Measurements from ENCODE around the gene TOMT.
A peak's percentile ranks its signal among the peaks of the same experiment; 100 is the strongest.

The TOMT gene

GRCh38 chr11:72102946-72103753 lies 2.6 kb upstream of the TOMT start, which contains the start of gene LAMTOR1:
TSS of gene LAMTOR1 (minus strand) at chr11:72103297. CDS start at chr11:72103224, 73 bp downstream.
- Mint-ChIP-seq H3K4me1 (peaks cover 41% of the 10 kb centered on the region), H3K9me3 (no peaks in the 10 kb centered on the region)

DNA sequence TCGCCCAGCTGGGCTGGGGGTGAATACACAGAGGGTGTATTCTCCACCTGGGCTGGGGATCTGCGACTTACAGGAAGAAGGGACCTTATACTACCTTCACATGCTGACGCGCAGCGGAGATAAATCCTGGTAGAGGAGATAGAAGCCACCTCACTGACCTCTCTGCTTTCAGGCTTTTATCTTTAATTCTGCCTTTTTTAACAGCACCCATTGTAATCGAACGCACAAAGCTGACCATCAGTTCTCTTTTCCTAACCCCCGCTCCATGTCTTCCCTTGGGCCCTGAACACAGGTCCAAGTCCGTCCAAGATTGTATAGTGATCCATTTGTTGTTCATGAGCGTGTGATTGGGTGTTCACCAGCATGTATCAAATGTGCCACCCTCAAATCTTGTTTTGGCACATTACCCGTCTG lies 2.0 kb upstream of the TOMT start:
- H3K27ac Mint-ChIP-seq: peak overlapping the region; percentile 95
- H3K36me3 Mint-ChIP-seq (ENCODE audit: low read depth): peaks cover 10% of the 10 kb centered on the region
- no peaks in the 10 kb centered on the region for H3K27me3 Mint-ChIP-seq
- ATAC-seq (no peak), DNase-seq (no peak)
- H3K4me1 Mint-ChIP-seq: peaks cover 41% of the 10 kb centered on the region
- no peaks in the 10 kb centered on the region for H3K9me3 Mint-ChIP-seq
- H3K4me3 Mint-ChIP-seq: peak overlapping the region; percentile 95

More at GRCh38 chr11:72102946-72103753, 2.6 kb upstream of the TOMT start, which contains the start of gene LAMTOR1:
- peak within 1 kb of the TSS; percentile 95 for H3K4me3 Mint-ChIP-seq
- H3K27me3 Mint-ChIP-seq: no peaks in the 10 kb centered on the region
- H3K36me3 Mint-ChIP-seq (ENCODE audit: low read depth): peaks cover 11% of the 10 kb centered on the region
- H3K27ac Mint-ChIP-seq: peak within 1 kb of the TSS; percentile 95
- DNase-seq (peak; percentile 98), ATAC-seq (peak; percentile 95)

DNA sequence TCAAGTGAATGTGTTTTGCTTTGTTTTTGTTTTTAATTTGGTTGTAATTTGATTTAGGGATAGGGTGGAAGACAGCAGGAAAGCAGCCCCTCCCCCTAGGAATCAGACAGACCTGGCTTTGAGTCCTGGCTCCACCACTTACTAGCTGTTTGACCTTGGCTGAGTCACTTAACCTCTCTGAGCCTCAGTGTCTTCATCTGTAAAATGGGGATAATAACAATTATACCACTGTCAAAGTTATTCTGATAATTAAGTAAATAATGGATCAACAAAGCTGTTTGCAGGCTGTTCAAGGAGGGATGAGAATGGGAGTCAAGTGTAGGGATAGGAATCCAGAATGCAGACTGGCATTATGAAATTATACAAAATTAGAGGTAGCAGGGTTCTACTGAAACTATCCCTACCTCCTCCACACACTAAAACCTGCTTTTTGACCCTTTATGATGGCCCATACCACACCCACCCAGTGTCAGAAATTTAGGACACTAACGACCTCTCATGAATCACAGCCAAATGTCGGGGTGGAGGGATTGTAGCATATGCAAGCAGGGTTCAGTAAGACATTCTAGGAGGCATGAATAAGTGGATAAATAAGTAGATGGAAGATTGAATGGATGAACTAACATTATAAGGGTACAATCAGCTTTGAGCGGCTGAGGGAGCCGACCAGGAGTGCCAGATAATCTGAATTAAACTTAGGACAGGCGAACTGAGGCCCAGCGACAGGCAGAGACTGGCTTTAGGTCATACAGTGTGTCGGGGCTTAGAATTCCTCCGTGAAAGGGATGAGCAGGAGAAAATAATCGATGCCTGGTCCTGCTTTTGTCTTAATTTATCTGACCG lies 5.8 kb downstream of the TOMT start:
- DNase-seq (no peak), ATAC-seq (no peak)
- Mint-ChIP-seq H3K4me3 (peak overlapping the region; percentile 95), H3K36me3 (ENCODE audit: low read depth) (peaks cover 8% of the 10 kb centered on the region), H3K27ac (peak overlapping the region; percentile 99), H3K4me1 (peaks cover 20% of the 10 kb centered on the region), H3K9me3 (no peaks in the 10 kb centered on the region), H3K27me3 (no peaks in the 10 kb centered on the region)

DNA sequence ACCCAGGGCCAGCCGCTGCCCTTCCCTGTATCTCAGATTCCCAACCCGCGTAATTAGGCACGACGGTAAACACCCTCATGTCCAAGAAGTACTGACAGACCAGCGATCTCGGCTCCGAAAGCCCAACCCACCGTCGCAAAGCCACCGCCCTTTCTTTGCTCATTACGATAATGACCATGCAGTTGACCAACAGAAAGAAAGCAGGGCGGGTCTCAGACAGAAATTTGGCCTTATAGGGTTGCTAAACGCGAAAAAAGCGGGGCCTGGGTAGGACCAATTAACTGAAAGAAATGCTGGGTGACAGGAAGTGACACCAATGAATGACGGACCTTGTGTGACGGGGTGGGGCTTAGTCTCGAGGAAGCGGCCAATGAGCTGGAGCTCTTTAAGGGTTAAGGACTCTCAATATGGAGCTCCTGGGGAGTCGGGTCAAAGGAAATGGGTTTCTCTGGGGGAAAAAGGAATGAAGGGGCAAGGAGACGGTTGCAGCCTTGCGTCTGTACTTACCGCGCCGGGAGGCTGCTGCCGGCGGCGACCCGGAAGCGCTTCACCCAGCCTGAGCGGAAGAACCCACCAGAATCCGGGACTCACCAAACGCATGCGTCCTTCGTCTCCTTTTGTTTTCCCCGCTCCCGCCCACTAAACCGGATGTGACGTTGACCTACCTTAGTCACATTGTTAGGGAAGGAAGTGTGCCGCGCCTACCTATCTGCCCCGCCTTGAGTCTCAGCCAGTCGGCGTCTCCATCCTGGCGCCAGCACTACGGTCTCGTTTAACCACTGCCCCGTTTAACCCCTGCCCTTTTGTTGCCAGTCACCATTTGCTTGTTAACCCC lies 6.6 kb downstream of the TOMT start, which contains the start of gene ANAPC15:
Gene ANAPC15, minus strand, starts transcription at position 553 of the 835 bp plus-strand sequence. CDS start 1,419 bp downstream, outside the sequence.
- Mint-ChIP-seq H3K36me3 (ENCODE audit: low read depth) (peaks cover 5% of the 10 kb centered on the region), H3K27me3 (no peaks in the 10 kb centered on the region), H3K4me3 (peak within 1 kb of the TSS; percentile 95), H3K27ac (peak within 1 kb of the TSS; percentile 99), H3K9me3 (no peaks in the 10 kb centered on the region), H3K4me1 (peaks cover 20% of the 10 kb centered on the region)
- peak; percentile 99 for DNase-seq
- ATAC-seq: peak; percentile 91

- Mint-ChIP-seq H3K27me3 (no peaks in the 10 kb centered on the region), H3K4me1 (peaks cover 20% of the 10 kb centered on the region), H3K27ac (peak overlapping the region; percentile 99), H3K36me3 (ENCODE audit: low read depth) (peaks cover 2% of the 10 kb centered on the region), H3K9me3 (no peaks in the 10 kb centered on the region), H3K4me3 (peak overlapping the region; percentile 95)
- DNase-seq (no peak), ATAC-seq (no peak)
Observed at GRCh38 chr11:72112978-72113808, 7.5 kb downstream of the TOMT start.

- no peak overlapping the region for H3K4me3 Mint-ChIP-seq
- DNase-seq (no peak), ATAC-seq (no peak)
- no peaks in the 10 kb centered on the region for H3K27me3 Mint-ChIP-seq
- H3K4me1 Mint-ChIP-seq: peaks cover 20% of the 10 kb centered on the region
- no peak overlapping the region for H3K27ac Mint-ChIP-seq
- H3K36me3 Mint-ChIP-seq (ENCODE audit: low read depth): peaks cover 2% of the 10 kb centered on the region
- no peaks in the 10 kb centered on the region for H3K9me3 Mint-ChIP-seq
Observed at GRCh38 chr11:72114570-72114969, 8.8 kb downstream of the TOMT start.

GRCh38 chr11:72116019-72116755 lies 10.5 kb downstream of the TOMT start:
- ATAC-seq (no peak), DNase-seq (no peak)
- H3K27me3 Mint-ChIP-seq: no peaks in the 10 kb centered on the region
- no peaks in the 10 kb centered on the region for H3K9me3 Mint-ChIP-seq
- no peaks in the 10 kb centered on the region for H3K36me3 Mint-ChIP-seq (ENCODE audit: low read depth)
- H3K4me3 Mint-ChIP-seq: no peak overlapping the region
- H3K27ac Mint-ChIP-seq: no peak overlapping the region
- peaks cover 18% of the 10 kb centered on the region for H3K4me1 Mint-ChIP-seq

- DNase-seq (no peak), ATAC-seq (no peak)
- no peaks in the 10 kb centered on the region for H3K36me3 Mint-ChIP-seq (ENCODE audit: low read depth)
- H3K4me3 Mint-ChIP-seq: no peak overlapping the region
- no peak overlapping the region for H3K27ac Mint-ChIP-seq
- no peaks in the 10 kb centered on the region for H3K4me1 Mint-ChIP-seq
- H3K27me3 Mint-ChIP-seq: peaks cover 1% of the 10 kb centered on the region
- H3K9me3 Mint-ChIP-seq: no peaks in the 10 kb centered on the region
Observed at GRCh38 chr11:72119198-72119597, 13.5 kb downstream of the TOMT start.

GRCh38 chr11:72120930-72121329 lies 15.2 kb downstream of the TOMT start:
- no peaks in the 10 kb centered on the region for H3K9me3 Mint-ChIP-seq
- H3K27ac Mint-ChIP-seq: no peak overlapping the region
- no peak overlapping the region for H3K4me3 Mint-ChIP-seq

DNA sequence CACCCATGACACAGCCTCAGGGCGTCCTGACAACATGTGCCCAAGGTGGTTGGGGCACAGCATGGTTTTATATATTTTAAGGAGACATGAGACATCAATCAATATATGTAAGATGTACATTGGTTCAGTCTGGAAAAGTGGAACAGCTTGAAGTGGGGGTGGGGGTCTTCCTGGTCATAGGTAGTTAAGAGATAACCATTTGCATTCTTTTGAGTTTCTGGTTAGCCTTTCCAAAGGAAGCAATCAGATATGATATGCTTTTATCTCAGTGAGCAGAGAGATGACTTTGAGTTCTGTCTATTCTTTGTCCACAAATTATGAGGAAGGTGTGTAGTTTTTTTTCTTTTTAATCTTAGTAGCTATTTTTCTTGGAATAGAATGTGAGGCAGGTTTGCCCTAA lies 16.9 kb downstream of the TOMT start:
- H3K9me3 Mint-ChIP-seq: no peaks in the 10 kb centered on the region
- H3K4me3 Mint-ChIP-seq: no peak overlapping the region
- H3K27ac Mint-ChIP-seq: no peak overlapping the region
- H3K36me3 Mint-ChIP-seq (ENCODE audit: low read depth): peaks cover 2% of the 10 kb centered on the region
- DNase-seq (no peak), ATAC-seq (no peak)
- no peaks in the 10 kb centered on the region for H3K4me1 Mint-ChIP-seq
- H3K27me3 Mint-ChIP-seq: peaks cover 1% of the 10 kb centered on the region

More at GRCh38 chr11:72120930-72121329, 15.2 kb downstream of the TOMT start:
- Mint-ChIP-seq H3K36me3 (ENCODE audit: low read depth) (no peaks in the 10 kb centered on the region), H3K4me1 (no peaks in the 10 kb centered on the region), H3K27me3 (peaks cover 1% of the 10 kb centered on the region)
- no peak for ATAC-seq
- no peak for DNase-seq

GRCh38 chr11:72123117-72123653 lies 17.5 kb downstream of the TOMT start:
- peaks cover 2% of the 10 kb centered on the region for H3K36me3 Mint-ChIP-seq (ENCODE audit: low read depth)

DNA sequence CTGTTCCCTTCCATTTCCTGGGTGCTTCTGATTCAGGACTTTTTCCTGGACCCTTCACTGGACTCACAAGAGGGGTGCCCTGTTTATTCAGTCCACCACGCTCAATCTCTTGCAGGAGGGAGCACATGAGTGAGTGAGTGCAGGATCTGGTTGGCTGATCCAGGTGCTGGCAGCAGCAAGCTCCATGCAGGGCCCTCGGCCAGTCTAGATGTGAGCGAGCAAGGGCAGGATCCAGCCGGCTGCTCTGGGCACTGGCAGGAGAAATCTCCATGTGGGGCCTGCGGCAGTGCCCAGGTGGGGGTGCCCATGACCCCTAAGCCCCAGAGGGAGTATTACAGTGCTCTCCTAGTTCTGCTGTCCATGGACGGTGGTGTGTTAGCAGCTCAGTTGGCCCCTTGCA lies 18.3 kb downstream of the TOMT start:
- H3K27ac Mint-ChIP-seq: no peak overlapping the region
- H3K36me3 Mint-ChIP-seq (ENCODE audit: low read depth): peaks cover 7% of the 10 kb centered on the region
- no peak for DNase-seq
- ATAC-seq: no peak
- no peaks in the 10 kb centered on the region for H3K4me1 Mint-ChIP-seq
- peaks cover 1% of the 10 kb centered on the region for H3K27me3 Mint-ChIP-seq
- H3K4me3 Mint-ChIP-seq: no peak overlapping the region
- peaks cover 8% of the 10 kb centered on the region for H3K9me3 Mint-ChIP-seq

More at GRCh38 chr11:72123117-72123653, 17.5 kb downstream of the TOMT start:
- DNase-seq (no peak), ATAC-seq (no peak)
- no peak overlapping the region for H3K4me3 Mint-ChIP-seq
- H3K27ac Mint-ChIP-seq: no peak overlapping the region
- H3K9me3 Mint-ChIP-seq: no peaks in the 10 kb centered on the region
- H3K4me1 Mint-ChIP-seq: no peaks in the 10 kb centered on the region
- H3K27me3 Mint-ChIP-seq: peaks cover 1% of the 10 kb centered on the region

Measured in activated naive CD8-positive, alpha-beta T cell treated with anti-CD3 and anti-CD28 coated beads, Interleukin-2, amount 50 U/mL, for 24 hours (primary cell).